WTC11 (cell line): Measurements from ENCODE around the gene TSPAN4. TPM values are rescaled to one million over a fixed set of nuclear protein-coding genes. Genes with fewer than 3 reads are reported as not detected.

ENCODE experiments used
- ATAC-seq: fragments of 200-7000 bp; cut with Tn5 transposase; 2 replicates; pipeline ENCODE4 v1.10.0; 2021; ENCODE audit warnings: mild to moderate bottlenecking, moderate library complexity
- CTCF ChIA-PET: fragments of 300-600 bp; sonication (Branson Sonifier 250); formaldehyde crosslinking; loops from one replicate; lab custom pipeline; 2021; ENCODE audit warnings: antibody characterized with exemption; lab: Charles Lee
- POLR2A ChIA-PET: fragments of 350-600 bp; sonication (Branson Sonifier 250); formaldehyde crosslinking; loops from one replicate; lab custom pipeline; 2021; ENCODE audit warnings: antibody characterized with exemption; lab: Charles Lee
- DNase-seq: peaks from one replicate; pipeline ENCODE4 v3.0.0; 2021; ENCODE audit warnings: low spot score
- H3K27ac Mint-ChIP-seq: 2 replicates; pipeline ENCODE4 v1.8.0; 2021; ENCODE audit warnings: mixed read lengths
- H3K27me3 Mint-ChIP-seq: 2 replicates; pipeline ENCODE4 v1.8.0; 2021; ENCODE audit warnings: low read depth, mild to moderate bottlenecking, moderate library complexity, mixed read lengths
- H3K36me3 Mint-ChIP-seq: 2 replicates; pipeline ENCODE4 v1.8.0; 2021; ENCODE audit warnings: mixed read lengths
- H3K4me1 Mint-ChIP-seq: 2 replicates; pipeline ENCODE4 v1.8.0; 2022; ENCODE audit warnings: mixed read lengths
- H3K4me3 Mint-ChIP-seq: 2 replicates; pipeline ENCODE4 v1.8.0; 2021; ENCODE audit warnings: mild to moderate bottlenecking, moderate library complexity, mixed read lengths
- H3K9me3 Mint-ChIP-seq: 2 replicates; pipeline ENCODE4 v1.8.0; 2021; ENCODE audit warnings: mixed read lengths
- ESRRA ChIP-seq: sonication (generic); formaldehyde crosslinking; IDR thresholded peaks from 2 replicates; pipeline ENCODE4 v1.8.1; 2022; ENCODE audit warnings: mild to moderate bottlenecking, missing genetic modification reagents, borderline replicate concordance
- FOXP1 ChIP-seq: sonication (generic); formaldehyde crosslinking; IDR thresholded peaks from 2 replicates; pipeline ENCODE4 v1.8.0; 2022; ENCODE audit warnings: missing genetic modification reagents, mild to moderate bottlenecking, moderate library complexity, borderline replicate concordance
- GABPB1 ChIP-seq: sonication (generic); formaldehyde crosslinking; IDR thresholded peaks from 2 replicates; pipeline ENCODE4 v1.8.1; 2023; ENCODE audit warnings: mild to moderate bottlenecking, missing genetic modification reagents
- HMGA2 ChIP-seq: fragments of 250-450 bp; sonication (Bioruptor Pico); IDR thresholded peaks from 2 replicates; pipeline ENCODE4 v1.4.0; 2021; ENCODE audit warnings: mild to moderate bottlenecking, moderate library complexity
- MXD4 ChIP-seq: fragments of 250-450 bp; sonication (Bioruptor Pico); IDR thresholded peaks from 2 replicates; pipeline ENCODE4 v1.8.0; 2021; ENCODE audit warnings: mild to moderate bottlenecking, moderate library complexity, borderline replicate concordance
- NFE2L1 ChIP-seq: sonication (generic); formaldehyde crosslinking; IDR thresholded peaks from 2 replicates; pipeline ENCODE4 v1.8.1; 2023; ENCODE audit warnings: missing genetic modification reagents
- NR3C1 ChIP-seq: sonication (generic); formaldehyde crosslinking; conservative IDR thresholded peaks from 2 replicates; pipeline ENCODE4 v1.8.1; 2023; ENCODE audit warnings: low read depth, mild to moderate bottlenecking, missing genetic modification reagents
- SP1 ChIP-seq: sonication (generic); formaldehyde crosslinking; conservative IDR thresholded peaks from 2 replicates; pipeline ENCODE4 v1.8.1; 2022; ENCODE audit warnings: missing genetic modification reagents
- TP53 ChIP-seq: sonication (generic); formaldehyde crosslinking; IDR thresholded peaks from 2 replicates; pipeline ENCODE4 v1.8.1; 2023; ENCODE audit warnings: mild to moderate bottlenecking, missing genetic modification reagents
- ZBTB21 ChIP-seq: sonication (generic); formaldehyde crosslinking; IDR thresholded peaks from 2 replicates; pipeline ENCODE4 v1.8.1; 2023; ENCODE audit warnings: mild to moderate bottlenecking, missing genetic modification reagents, borderline replicate concordance
- ZNF219 ChIP-seq: sonication (generic); formaldehyde crosslinking; IDR thresholded peaks from 2 replicates; pipeline ENCODE4 v1.8.0; 2023; ENCODE audit warnings: missing genetic modification reagents, mild to moderate bottlenecking, borderline replicate concordance
- ZNF396 ChIP-seq: fragments of 250-450 bp; sonication (Bioruptor Pico); IDR thresholded peaks from 2 replicates; pipeline ENCODE4 v1.8.0; 2021; ENCODE audit warnings: mild to moderate bottlenecking, moderate library complexity, borderline replicate concordance
- total RNA-seq: library from RNA; stranded (reverse); gene quantifications from 3 replicates; pipeline ENCODE4 v1.2.3, GENCODE V29; 2021
- TF ChIP-seq, protein P1 (sequence below): fragments of 250-450 bp; sonication (Bioruptor Pico); IDR thresholded peaks from 2 replicates; pipeline ENCODE4 v1.9.0; 2021; ENCODE audit warnings: mild to moderate bottlenecking
- TF ChIP-seq, protein P2 (sequence below): sonication (generic); formaldehyde crosslinking; IDR thresholded peaks from 2 replicates; pipeline ENCODE4 v1.8.0; 2022; ENCODE audit warnings: mild to moderate bottlenecking, missing genetic modification reagents
- TF ChIP-seq, protein P3 (sequence below): sonication (generic); formaldehyde crosslinking; IDR thresholded peaks from 2 replicates; pipeline ENCODE4 v1.8.0; 2022; ENCODE audit warnings: mild to moderate bottlenecking, missing genetic modification reagents
- TF ChIP-seq, protein P4 (sequence below): sonication (generic); formaldehyde crosslinking; IDR thresholded peaks from 2 replicates; pipeline ENCODE4 v1.8.1; 2022; ENCODE audit warnings: mild to moderate bottlenecking, missing genetic modification reagents, moderate library complexity, borderline replicate concordance
- TF ChIP-seq, protein P5 (sequence below): fragments of 200-600 bp; IDR thresholded peaks from 2 replicates; pipeline ENCODE4 v1.8.0; 2022; ENCODE audit warnings: antibody characterized with exemption

TSPAN4 gene
- total RNA-seq, 1 experiment from 2014 or later = 94.3 TPM

DNA sequence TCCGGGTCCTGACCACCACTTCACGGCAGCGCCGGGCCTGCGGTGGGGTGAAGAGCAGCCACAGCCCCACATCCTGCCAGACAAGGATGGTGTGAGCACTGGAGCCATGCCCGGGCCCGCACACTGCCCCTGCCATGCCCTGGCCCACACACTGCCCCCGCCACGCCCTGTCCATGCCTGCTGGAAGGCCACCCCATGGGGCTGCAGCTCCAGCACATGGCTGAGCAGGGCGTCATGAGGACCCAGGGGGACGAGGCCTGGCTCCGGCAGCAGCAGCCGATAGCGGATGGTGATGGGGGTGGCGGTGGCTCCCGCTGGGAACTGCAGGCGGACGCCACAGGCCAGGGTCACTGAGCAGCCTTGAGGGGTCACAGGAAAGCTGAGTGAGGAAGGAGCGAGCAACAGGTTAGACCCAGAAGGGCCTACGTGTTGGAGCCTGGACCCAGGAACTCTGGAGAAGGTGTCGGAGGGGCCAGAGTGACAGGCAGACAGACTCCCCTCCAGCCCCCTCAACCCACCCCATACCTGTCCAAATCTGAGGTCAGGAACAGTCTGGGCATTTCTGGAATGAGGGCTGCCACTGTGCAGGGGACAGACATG lies 40.5 kb upstream of the TSPAN4 start (continued):
- TF ChIP-seq, protein P1, sequence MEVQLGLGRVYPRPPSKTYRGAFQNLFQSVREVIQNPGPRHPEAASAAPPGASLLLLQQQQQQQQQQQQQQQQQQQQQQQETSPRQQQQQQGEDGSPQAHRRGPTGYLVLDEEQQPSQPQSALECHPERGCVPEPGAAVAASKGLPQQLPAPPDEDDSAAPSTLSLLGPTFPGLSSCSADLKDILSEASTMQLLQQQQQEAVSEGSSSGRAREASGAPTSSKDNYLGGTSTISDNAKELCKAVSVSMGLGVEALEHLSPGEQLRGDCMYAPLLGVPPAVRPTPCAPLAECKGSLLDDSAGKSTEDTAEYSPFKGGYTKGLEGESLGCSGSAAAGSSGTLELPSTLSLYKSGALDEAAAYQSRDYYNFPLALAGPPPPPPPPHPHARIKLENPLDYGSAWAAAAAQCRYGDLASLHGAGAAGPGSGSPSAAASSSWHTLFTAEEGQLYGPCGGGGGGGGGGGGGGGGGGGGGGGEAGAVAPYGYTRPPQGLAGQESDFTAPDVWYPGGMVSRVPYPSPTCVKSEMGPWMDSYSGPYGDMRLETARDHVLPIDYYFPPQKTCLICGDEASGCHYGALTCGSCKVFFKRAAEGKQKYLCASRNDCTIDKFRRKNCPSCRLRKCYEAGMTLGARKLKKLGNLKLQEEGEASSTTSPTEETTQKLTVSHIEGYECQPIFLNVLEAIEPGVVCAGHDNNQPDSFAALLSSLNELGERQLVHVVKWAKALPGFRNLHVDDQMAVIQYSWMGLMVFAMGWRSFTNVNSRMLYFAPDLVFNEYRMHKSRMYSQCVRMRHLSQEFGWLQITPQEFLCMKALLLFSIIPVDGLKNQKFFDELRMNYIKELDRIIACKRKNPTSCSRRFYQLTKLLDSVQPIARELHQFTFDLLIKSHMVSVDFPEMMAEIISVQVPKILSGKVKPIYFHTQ = no peak
- no peak for TF ChIP-seq NFE2L1 (CRISPR knock-in tag)

DNA sequence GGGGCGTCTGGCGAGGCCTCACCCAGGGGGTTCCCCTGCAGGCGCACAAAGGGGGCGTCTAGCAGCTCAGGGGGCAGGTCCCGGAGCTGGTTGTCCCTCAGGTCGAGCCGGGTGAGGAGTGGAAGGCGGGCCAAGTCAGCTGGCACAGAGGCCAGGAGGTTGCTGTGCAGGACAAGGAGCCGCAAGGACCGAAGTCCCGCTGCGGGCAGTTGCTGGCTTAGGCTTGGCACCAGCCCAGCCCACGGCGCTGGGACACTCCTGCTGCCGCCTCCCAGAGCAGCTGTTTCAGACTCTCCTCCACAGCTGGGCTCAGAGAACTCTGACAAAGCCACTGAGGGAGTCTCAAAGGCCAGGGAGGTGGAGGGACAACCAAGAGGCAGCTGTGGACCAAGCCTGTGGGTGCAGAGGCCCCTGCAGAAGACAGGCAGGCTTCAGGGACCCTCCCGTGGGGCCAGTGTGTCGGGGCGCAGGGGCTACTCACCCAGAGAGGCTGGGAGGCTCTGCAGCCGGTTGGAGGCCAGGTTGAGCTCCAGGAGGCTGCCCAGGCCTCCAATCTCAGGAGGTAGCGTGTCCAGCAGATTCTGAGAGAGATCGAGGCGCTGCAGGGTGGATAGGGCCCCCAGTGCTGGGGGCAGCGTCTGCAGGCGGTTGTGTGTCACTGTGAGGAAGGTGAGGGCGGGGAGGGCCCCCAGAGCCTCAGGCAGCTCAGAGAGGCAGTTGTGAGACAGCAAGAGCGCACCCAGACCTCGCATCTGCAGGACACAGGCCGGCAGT lies 39.8 kb upstream of the TSPAN4 start:
- DNase-seq (no peak), ATAC-seq (no peak)
- Mint-ChIP-seq H3K9me3 (no peaks in the 10 kb centered on the region), H3K36me3 (no peaks in the 10 kb centered on the region), H3K4me3 (0 out of 2 replicates have a peak overlapping the region, but pooled peaks have one; percentile 14), H3K27ac (no peak overlapping the region), H3K4me1 (peaks cover 13% of the 10 kb centered on the region), H3K27me3 (no peaks in the 10 kb centered on the region)
- TF ChIP-seq TP53 (no peak), ZNF219 (no peak), MXD4 (no peak), ZNF396 (CRISPR knock-in tag) (no peak), FOXP1 (CRISPR knock-in tag) (no peak), HMGA2 (CRISPR knock-in tag) (no peak), SP1 (CRISPR knock-in tag) (no peak), NR3C1 (CRISPR knock-in tag) (no peak), GABPB1 (CRISPR knock-in tag) (no peak), ZBTB21 (CRISPR knock-in tag) (no peak)
- TF ChIP-seq, protein P2, sequence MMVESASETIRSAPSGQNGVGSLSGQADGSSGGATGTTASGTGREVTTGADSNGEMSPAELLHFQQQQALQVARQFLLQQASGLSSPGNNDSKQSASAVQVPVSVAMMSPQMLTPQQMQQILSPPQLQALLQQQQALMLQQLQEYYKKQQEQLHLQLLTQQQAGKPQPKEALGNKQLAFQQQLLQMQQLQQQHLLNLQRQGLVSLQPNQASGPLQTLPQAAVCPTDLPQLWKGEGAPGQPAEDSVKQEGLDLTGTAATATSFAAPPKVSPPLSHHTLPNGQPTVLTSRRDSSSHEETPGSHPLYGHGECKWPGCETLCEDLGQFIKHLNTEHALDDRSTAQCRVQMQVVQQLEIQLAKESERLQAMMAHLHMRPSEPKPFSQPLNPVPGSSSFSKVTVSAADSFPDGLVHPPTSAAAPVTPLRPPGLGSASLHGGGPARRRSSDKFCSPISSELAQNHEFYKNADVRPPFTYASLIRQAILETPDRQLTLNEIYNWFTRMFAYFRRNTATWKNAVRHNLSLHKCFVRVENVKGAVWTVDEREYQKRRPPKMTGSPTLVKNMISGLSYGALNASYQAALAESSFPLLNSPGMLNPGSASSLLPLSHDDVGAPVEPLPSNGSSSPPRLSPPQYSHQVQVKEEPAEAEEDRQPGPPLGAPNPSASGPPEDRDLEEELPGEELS = no peak
- TF ChIP-seq, protein P3, sequence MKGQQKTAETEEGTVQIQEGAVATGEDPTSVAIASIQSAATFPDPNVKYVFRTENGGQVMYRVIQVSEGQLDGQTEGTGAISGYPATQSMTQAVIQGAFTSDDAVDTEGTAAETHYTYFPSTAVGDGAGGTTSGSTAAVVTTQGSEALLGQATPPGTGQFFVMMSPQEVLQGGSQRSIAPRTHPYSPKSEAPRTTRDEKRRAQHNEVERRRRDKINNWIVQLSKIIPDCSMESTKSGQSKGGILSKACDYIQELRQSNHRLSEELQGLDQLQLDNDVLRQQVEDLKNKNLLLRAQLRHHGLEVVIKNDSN (CRISPR knock-in tag) = no peak
- TF ChIP-seq, protein P4, sequence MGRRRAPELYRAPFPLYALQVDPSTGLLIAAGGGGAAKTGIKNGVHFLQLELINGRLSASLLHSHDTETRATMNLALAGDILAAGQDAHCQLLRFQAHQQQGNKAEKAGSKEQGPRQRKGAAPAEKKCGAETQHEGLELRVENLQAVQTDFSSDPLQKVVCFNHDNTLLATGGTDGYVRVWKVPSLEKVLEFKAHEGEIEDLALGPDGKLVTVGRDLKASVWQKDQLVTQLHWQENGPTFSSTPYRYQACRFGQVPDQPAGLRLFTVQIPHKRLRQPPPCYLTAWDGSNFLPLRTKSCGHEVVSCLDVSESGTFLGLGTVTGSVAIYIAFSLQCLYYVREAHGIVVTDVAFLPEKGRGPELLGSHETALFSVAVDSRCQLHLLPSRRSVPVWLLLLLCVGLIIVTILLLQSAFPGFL (CRISPR knock-in tag) = no peak
- POLR2A ChIA-PET = no interaction called here
- CTCF ChIA-PET = interaction anchor here (0.7 to 1.1 kb wide), 3 partner anchors 12 to 38 kb away, joined by 3 read pairs; no protein-coding TSS in a partner anchor

DNA sequence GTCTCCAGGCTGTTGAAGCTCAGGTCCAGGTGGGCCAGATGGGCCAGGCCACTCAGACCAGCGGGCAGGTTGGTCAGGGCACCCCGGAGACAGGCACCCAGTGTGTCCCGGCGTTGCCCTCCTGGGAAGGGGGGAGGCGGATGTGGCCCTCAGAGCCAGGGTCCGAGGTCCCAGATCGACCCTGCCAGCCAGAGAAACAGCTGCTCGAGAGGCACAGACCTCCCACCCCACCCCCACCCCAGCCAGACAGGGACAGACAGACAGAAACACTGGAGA lies 39.2 kb upstream of the TSPAN4 start:
- TF ChIP-seq, protein P5, sequence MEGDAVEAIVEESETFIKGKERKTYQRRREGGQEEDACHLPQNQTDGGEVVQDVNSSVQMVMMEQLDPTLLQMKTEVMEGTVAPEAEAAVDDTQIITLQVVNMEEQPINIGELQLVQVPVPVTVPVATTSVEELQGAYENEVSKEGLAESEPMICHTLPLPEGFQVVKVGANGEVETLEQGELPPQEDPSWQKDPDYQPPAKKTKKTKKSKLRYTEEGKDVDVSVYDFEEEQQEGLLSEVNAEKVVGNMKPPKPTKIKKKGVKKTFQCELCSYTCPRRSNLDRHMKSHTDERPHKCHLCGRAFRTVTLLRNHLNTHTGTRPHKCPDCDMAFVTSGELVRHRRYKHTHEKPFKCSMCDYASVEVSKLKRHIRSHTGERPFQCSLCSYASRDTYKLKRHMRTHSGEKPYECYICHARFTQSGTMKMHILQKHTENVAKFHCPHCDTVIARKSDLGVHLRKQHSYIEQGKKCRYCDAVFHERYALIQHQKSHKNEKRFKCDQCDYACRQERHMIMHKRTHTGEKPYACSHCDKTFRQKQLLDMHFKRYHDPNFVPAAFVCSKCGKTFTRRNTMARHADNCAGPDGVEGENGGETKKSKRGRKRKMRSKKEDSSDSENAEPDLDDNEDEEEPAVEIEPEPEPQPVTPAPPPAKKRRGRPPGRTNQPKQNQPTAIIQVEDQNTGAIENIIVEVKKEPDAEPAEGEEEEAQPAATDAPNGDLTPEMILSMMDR = no peak
- TF ChIP-seq ESRRA (CRISPR knock-in tag) = no peak
- ChIA-PET CTCF (interaction anchor here (1.1 kb wide), 1 partner anchor 13 kb away, joined by 3 read pairs; no protein-coding TSS in a partner anchor), POLR2A (interaction anchor here (1.1 kb wide), 1 partner anchor 13 kb away, joined by 4 read pairs; no protein-coding TSS in a partner anchor)
- Mint-ChIP-seq H3K4me3 (peak overlapping the region; percentile 73; the same call in 1 of the 2 replicates), H3K4me1 (peaks cover 15% of the 10 kb centered on the region), H3K27me3 (no peaks in the 10 kb centered on the region), H3K36me3 (no peaks in the 10 kb centered on the region), H3K9me3 (no peaks in the 10 kb centered on the region), H3K27ac (no peak overlapping the region)
- DNase-seq = no peak
- ATAC-seq = no peak
